NCI-H2171 treated with DMSO at 0.1 percent for 48 hours (cell line): ENCODE data around the gene TOMM34.

ENCODE experiments used
- DNase-seq: peaks from one replicate; lab custom pipeline; 2025; lab: John Stamatoyannopoulos, UW

Gene TOMM34

GRCh38 chr20:44930517-44931168 is 29.6 kb downstream of the TOMM34 start:
- no peak for DNase-seq

GRCh38 chr20:44928595-44928994 is 31.6 kb downstream of the TOMM34 start:
- no peak for DNase-seq

- no peak for DNase-seq
Observed at GRCh38 chr20:44924541-44924940, 35.7 kb downstream of the TOMM34 start.

GRCh38 chr20:44921447-44921846 is 38.8 kb downstream of the TOMM34 start:
- no peak for DNase-seq

GRCh38 chr20:44918761-44919160 is 41.4 kb downstream of the TOMM34 start:
- DNase-seq: no peak

- DNase-seq: no peak
Observed at GRCh38 chr20:44918342-44918741, 41.9 kb downstream of the TOMM34 start.

GRCh38 chr20:44917399-44917798 is 42.8 kb downstream of the TOMM34 start:
- no peak for DNase-seq

GRCh38 chr20:44916586-44916985 is 43.6 kb downstream of the TOMM34 start:
- no peak for DNase-seq

- no peak for DNase-seq
Observed at GRCh38 chr20:44914924-44915323, 45.3 kb downstream of the TOMM34 start.

- no peak for DNase-seq
Observed at GRCh38 chr20:44912189-44912588, 48.0 kb downstream of the TOMM34 start.

- no peak for DNase-seq
Observed at GRCh38 chr20:44911264-44911921, 48.8 kb downstream of the TOMM34 start.

GRCh38 chr20:44910690-44911262 is 49.4 kb downstream of the TOMM34 start:
- DNase-seq: no peak

GRCh38 chr20:44909872-44910689 is 50.1 kb downstream of the TOMM34 start, which contains the start of gene PABPC1L:
TSS of gene PABPC1L (plus strand) at chr20:44910060. CDS start at chr20:44910144, 84 bp downstream.
- DNase-seq: peak; percentile 72

- no peak for DNase-seq
Observed at GRCh38 chr20:44908987-44909871, 51.0 kb downstream of the TOMM34 start.

GRCh38 chr20:44904377-44904776 is 55.8 kb downstream of the TOMM34 start:
- no peak for DNase-seq

GRCh38 chr20:44901974-44902373 is 58.2 kb downstream of the TOMM34 start:
- DNase-seq: no peak

- no peak for DNase-seq
Observed at GRCh38 chr20:44900231-44900854, 59.9 kb downstream of the TOMM34 start.

- no peak for DNase-seq
Observed at GRCh38 chr20:44897133-44897532, 63.1 kb downstream of the TOMM34 start.

GRCh38 chr20:44896583-44896982 is 63.6 kb downstream of the TOMM34 start:
- DNase-seq: no peak

- DNase-seq: no peak
Observed at GRCh38 chr20:44894959-44895358, 65.2 kb downstream of the TOMM34 start.
